Activated effector memory CD4-positive, alpha-beta T cell treated with Interleukin-2 at 50 U/mL for 16 hours (primary cell): ENCODE results near the gene HTT-AS.
"Not testable (repeated sequence)": the region's sequence is repeated elsewhere in the genome, so short reads cannot be mapped to it uniquely, and the experiment has no call there.

Source experiments
- DNase-seq: peaks from one replicate; pipeline ENCODE4 v3.0.0-alpha.2; 2020

The HTT-AS gene

GRCh38 chr4:3085948-3086670 lies 11.8 kb upstream of the HTT-AS start:
- no peak for DNase-seq

GRCh38 chr4:3083732-3084131 lies 9.4 kb upstream of the HTT-AS start:
- no peak for DNase-seq

GRCh38 chr4:3082925-3083515 lies 8.7 kb upstream of the HTT-AS start:
- DNase-seq = no peak

GRCh38 chr4:3079694-3080123 lies 5.4 kb upstream of the HTT-AS start:
- DNase-seq = no peak

GRCh38 chr4:3077796-3078195 lies 3.5 kb upstream of the HTT-AS start:
- DNase-seq = no peak

GRCh38 chr4:3075652-3075981 lies 1.3 kb upstream of the HTT-AS start:
- DNase-seq = no peak

GRCh38 chr4:3074846-3075651 lies 711 bp upstream of the HTT-AS start:
- peak; percentile 10 for DNase-seq

GRCh38 chr4:3073158-3074077 lies 920 bp downstream of the HTT-AS start:
- no peak for DNase-seq

- DNase-seq = no peak
These were observed 2.5 kb downstream of the HTT-AS start for GRCh38 chr4:3071811-3072210.

GRCh38 chr4:3070709-3071500 lies 3.4 kb downstream of the HTT-AS start:
- DNase-seq = no peak

- no peak for DNase-seq
These were observed 4.6 kb downstream of the HTT-AS start for GRCh38 chr4:3069661-3070199.

GRCh38 chr4:3067473-3068001 lies 6.8 kb downstream of the HTT-AS start:
- no peak for DNase-seq

- no peak for DNase-seq
These were observed 7.4 kb downstream of the HTT-AS start for GRCh38 chr4:3066836-3067400.

GRCh38 chr4:3065551-3065950 lies 8.8 kb downstream of the HTT-AS start:
- no peak for DNase-seq

GRCh38 chr4:3062471-3062870 lies 11.9 kb downstream of the HTT-AS start:
- no peak for DNase-seq

- no peak for DNase-seq
These were observed 13.4 kb downstream of the HTT-AS start for GRCh38 chr4:3060946-3061345.

GRCh38 chr4:3059943-3060342 lies 14.4 kb downstream of the HTT-AS start:
- DNase-seq = no peak

- DNase-seq = no peak
These were observed 20.1 kb downstream of the HTT-AS start for GRCh38 chr4:3054169-3054759.

GRCh38 chr4:3051141-3051897 lies 23.0 kb downstream of the HTT-AS start:
- DNase-seq = not testable (repeated sequence)
